NCI-H345 (cell line): ENCODE measurements around the gene TNFRSF1A.

Experiments
- DNase-seq: peaks from one replicate; lab custom pipeline; 2025; lab: John Stamatoyannopoulos, UW

TNFRSF1A gene

DNA sequence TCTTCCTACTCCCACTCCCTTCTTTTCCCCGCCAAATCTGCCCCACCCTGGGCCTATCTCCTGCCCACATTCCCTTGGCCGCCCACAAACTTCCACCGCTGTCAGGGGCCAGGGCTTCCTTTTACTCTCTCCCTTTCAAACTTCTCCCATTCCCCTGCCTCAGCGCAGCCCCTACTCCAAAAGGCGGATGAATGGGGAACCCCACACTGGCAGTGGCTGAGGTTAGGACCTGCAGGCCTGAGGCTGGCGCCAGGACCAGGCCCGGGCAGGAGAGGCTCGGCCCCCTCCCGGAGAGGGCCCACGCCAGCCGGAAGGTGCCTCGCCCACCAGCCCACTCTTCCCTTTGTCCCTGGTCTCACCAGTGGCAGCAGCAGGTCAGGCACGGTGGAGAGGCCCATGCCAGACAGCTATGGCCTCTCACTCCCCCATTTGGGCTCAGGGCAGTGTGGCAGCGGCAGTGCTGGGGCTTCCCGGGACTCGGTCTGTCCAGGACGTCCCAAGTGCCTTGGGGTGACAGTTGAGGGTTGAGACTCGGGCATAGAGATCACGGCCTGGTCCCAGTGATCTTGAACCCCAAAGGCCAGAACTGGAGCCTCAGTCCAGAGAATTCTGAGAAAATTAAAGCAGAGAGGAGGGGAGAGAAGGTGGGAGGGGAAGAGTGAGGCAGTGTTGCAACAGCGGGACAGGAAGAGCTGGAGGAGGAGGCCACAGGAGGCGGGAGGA, at the start of gene TNFRSF1A:
Gene TNFRSF1A, minus strand, starts transcription at position 660 of the 723 bp plus-strand sequence. Its CDS starts 262 bp downstream, at position 398.
- no peak for DNase-seq

DNA sequence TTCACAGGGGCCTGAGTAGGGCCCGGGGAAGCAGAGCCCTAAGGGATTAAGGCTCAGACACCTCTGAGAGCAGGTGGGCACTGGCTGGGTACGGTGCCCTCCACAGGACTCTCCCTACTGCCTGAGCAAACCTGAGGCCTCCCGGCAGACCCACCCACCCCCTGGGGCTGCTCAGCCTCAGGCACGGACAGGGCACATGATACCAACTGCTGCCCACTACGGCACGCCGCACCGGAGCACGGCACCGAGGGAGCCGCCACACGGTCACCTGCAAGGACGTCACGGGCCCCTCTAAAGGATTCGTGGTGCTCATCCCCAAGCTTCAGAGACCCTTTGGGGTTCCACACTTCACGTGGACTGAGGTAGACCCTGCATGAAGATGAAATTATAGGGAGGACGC, 49.1 kb upstream of the TNFRSF1A start:
- no peak for DNase-seq

DNA sequence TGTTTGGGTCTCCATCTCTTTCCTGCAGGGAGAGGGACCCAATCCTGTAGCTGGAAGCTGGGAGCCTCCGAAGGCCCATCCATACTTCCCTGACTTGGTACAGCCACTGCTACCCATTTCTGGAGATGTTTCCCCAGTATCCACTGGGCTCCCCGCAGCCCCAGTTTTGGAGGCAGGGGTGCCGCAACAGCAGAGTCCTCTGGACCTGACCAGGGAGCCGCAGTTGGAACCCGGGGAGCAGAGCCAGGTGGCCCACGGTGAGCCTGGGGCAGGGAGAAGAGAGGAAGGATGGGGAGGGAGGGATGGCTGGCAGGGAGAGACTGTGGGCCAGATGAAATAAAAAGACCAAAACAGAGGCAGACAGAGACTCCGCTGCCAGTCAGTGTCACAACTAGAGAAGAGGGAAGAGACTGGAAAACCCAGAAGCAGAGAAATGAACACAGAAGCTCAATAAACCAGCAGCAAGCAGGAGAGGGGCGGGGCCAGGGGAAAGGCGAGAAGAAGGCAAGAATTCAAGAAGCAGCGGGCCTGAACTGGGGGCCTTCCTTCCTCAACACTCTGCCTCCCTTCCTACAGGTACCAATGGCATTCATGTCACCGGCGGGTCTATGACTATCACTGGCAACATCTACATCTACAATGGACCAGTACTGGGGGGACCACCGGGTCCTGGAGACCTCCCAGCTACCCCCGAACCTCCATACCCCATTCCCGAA, 48.4 kb upstream of the TNFRSF1A start:
- no peak for DNase-seq

DNA sequence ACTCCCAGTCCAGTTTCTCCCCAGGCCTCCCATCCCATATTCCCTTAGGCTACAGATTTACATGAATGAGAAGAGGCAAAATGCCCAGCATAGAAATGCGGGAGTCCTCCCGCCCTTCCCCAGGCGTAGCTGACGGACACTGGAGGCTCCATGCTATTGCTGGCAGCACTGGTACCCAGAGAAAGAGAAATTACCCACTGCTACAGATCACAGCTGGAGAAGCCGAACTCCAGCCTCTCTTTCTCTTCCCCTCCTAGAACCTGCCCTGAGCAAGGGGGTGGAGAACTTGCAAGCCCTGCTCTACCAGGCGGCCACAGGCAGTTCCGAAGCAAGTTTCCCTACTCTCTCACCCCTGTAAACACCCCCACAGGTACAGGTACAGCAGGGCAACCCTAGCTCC, 45.7 kb upstream of the TNFRSF1A start:
- no peak for DNase-seq

DNA sequence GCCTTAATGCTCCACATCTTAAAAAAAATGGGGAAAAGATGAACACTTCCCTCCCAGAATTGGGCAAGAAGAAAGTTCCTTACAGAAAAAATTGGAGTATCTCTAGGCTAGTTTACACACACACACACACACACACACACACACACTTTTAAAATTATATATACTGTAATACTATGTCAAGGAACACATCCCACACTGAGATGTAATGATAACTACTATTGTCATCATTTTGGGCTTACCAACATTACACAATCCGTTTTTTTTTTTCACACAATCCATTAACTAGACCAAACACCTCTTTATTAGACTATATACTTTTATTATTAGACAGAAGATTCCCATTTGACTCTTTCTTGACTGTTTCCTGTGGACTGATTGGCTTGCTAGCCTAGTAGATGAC, 44.6 kb upstream of the TNFRSF1A start:
- no peak for DNase-seq

DNA sequence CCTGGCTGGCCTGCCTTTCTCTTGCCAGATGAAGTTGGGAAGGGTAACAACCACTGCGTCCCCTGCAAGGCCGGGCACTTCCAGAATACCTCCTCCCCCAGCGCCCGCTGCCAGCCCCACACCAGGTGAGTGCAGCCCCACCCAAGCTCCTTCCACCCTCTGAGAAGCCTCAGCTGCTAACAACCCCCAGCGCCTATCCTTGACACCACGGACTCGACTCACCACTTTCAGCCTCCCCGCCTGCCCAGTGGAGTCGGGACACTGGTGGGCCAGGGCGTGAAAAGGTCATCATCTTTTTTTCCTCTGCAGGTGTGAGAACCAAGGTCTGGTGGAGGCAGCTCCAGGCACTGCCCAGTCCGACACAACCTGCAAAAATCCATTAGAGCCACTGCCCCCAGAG, 44.2 kb upstream of the TNFRSF1A start:
- DNase-seq = no peak

DNA sequence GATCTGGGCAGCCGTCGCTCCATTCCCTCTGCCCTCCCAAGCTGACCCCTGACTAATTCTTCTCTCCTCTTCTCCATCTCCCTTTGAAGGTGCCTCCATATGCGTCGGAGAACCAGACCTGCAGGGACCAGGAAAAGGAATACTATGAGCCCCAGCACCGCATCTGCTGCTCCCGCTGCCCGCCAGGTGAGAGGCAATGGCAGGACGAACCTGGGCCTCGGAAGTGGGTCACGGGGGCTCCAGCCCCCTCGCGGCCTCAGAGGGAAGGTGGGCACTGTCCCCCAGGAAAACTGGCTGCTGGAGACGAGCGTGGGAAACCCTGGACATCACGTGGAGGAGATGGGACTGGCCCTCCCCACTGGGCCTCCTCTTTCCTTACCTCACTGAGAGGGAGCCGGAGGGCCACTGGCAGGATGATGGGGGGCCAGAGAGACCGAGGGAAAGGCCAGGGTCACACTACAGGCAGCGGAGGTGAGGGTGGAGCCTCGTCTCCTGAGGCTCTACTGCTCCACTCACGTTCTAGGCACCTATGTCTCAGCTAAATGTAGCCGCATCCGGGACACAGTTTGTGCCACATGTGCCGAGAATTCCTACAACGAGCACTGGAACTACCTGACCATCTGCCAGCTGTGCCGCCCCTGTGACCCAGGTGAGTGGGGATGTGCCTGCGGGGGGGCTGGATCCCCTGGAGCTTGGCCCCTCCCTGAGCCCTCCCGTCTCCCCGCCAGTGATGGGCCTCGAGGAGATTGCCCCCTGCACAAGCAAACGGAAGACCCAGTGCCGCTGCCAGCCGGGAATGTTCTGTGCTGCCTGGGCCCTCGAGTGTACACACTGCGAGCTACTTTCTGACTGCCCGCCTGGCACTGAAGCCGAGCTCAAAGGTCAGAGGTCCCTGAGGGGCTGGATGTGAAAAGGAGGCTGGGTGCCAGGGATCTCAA, 42.9 kb upstream of the TNFRSF1A start:
- DNase-seq = no peak

DNA sequence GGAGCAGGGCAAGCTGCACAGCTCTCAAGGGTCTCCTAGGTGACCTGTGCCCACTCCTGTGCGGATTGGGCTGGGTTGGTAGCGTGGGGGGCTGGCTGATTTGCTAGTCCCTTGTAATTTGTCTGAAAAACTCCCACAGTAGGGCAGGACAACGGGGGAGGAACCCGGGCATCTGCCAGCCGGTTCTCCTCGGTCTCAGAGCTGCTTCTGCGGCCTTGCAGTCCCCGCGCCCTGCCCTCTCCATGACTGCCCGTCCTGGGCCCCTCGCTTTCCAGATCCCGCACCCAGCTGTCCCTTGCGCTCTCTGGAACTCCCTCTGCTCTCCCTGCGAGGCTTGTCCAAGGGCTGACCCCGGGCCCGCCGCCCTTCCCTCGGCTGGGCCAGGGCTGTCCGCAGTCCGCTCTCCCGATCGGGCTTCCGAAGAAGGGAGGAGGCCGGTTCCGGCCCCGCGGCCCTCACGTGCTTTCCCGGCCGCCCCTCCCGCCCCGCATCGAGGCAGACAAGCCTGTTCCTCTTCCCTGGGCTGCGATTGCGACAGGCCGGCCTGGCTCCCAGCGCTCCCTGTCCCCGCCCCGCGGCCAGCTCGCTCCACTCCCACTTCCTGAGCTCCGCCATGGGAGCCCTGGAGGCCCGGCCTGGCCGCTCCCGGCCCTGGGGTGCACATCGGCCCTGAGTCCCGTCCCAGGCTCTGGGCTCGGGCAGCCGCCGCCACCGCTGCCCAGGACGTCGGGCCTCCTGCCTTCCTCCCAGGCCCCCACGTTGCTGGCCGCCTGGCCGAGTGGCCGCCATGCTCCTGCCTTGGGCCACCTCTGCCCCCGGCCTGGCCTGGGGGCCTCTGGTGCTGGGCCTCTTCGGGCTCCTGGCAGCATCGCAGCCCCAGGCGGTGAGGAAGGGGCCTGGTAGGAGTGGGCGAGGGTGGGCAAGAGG, 42.0 kb upstream of the TNFRSF1A start, which contains the start of gene LTBR:
Gene LTBR, plus strand, starts transcription at position 591 of the 927 bp plus-strand sequence. Its CDS starts 197 bp downstream, at position 788.
- no peak for DNase-seq

DNA sequence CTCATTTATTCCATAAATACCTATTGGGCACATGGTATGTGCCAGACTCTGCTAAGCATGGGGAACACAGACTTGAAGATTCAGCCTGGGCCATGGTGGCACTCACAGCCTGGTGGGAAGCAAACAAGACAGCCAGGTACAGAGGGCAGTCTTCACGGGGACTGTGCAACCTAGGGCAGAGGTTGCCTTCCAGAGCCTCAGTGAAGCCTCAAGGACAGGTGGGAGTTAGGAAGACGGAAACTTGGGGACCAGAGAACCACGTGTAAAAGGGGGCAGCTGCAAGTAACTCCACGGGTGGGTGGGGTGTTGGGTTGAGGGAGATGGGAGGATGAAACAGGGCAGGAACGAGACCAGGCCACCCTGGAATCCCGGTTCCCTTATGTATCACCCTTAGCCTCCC, 41.1 kb upstream of the TNFRSF1A start:
- DNase-seq = no peak

DNA sequence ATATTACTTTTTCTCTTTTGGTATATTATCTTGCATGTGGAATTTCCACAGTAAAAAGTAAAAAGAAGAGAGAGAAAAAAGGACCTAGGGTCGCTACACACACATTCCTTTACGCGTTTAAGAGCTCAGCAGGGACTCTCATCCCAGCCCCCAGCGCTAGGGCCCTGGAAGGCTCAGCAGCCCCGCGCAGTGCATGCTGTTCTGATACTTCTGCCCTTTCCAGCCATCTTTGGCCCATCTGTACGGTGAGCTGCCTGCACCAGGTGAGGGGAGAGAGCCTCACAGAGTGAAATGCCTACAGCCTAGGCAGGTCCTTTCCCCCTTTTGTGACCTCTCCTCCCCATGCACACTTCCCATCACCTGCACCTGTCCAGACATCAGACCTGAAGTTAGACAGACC, 40.5 kb upstream of the TNFRSF1A start:
- no peak for DNase-seq

DNA sequence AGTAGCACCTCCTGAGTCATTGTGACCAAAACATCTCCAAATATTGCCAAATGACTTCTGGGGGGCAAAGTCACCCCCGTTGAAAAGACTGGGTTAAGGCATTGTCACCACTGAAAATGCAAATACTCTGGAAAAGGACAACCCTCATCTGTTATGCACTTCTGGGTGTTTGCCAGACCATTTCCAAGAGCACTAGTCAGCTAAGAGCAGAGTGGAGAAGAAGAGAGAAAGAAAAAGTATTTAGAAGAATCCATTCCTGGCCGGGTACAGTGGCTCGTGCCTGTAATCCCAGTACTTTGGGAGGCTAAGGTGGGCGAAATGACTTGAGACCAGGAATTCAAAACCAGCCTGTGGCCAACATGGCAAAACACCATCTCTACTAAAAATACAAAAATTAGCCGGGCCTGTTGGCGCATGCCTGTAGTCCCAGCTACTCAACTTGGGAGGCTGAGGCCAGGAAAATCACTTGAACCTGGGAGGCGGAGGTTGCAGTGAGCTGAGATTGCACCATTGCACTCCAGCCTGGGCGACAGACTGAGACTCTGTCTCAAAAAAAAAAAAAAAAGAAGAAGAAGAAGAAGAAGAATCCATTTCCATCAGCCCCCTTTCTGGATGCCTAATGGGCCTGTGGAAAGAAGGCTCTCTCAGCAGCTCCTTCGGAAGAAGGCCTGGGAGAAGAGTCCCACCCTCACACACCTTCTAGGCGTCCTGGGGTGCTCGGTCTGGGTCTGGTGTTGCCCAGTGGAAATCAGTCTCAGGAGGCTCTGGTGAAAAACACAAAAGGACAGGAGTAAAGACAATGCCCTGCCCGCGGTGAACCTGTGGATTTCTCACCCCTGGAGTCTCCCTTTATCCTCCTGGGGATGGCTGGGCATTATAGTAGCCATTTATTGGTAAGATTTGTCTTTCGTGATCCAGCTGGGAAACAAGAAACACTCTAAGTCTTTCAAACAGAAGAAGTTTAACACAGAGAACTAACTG, 38.6 kb upstream of the TNFRSF1A start:
- DNase-seq = no peak

DNA sequence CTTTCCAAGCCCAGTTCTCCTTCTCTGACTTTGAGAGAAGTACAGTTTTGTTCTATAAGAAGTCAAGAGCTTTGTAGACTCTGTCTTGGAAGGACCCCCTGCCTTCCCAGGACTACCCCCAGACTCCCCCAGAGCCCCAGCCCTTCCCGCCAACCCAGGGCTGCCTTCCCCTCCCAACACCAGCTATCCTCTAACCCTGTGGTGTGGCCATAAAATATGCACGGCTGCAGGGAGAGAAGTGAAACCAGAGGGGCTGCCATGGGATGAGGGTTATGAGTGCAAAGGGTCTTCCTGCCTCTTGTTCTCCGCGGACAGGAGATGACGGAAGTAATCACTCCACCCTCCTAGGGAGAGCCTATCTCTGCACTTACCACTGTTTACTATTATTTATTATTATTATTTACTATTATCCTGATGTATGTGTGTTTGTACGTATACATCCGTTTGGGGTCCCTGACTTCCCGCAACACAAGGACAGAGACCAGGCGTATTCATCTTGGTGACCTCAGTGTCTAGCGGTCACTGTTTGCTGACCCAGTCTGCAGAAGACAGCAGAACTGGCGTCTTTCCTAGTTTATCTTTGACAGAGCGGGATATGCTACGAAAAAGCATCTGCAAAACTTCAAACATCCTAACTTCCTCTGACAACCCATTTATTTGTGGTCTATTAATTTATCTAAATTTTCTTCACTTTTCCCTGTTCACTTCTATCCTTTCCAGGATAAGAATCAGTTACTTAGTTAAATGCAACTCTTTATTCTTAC, 37.0 kb upstream of the TNFRSF1A start:
- DNase-seq = no peak

DNA sequence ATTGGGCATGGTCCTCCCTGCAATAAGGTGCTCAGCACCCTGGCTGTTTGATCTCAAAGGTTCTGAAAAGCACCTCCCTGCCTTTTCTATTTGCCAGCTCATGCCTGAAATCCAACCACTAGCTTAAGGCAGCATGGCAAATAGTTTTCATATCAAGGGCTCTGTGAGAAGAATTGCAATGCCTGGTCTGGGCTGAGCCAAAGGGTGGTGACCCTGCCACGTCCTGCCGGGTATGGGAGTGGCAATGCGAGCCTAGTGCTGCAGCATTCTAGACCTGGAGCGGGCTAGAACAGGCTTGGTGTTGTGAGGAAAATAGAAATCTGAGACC, 35.8 kb upstream of the TNFRSF1A start:
- DNase-seq = no peak

DNA sequence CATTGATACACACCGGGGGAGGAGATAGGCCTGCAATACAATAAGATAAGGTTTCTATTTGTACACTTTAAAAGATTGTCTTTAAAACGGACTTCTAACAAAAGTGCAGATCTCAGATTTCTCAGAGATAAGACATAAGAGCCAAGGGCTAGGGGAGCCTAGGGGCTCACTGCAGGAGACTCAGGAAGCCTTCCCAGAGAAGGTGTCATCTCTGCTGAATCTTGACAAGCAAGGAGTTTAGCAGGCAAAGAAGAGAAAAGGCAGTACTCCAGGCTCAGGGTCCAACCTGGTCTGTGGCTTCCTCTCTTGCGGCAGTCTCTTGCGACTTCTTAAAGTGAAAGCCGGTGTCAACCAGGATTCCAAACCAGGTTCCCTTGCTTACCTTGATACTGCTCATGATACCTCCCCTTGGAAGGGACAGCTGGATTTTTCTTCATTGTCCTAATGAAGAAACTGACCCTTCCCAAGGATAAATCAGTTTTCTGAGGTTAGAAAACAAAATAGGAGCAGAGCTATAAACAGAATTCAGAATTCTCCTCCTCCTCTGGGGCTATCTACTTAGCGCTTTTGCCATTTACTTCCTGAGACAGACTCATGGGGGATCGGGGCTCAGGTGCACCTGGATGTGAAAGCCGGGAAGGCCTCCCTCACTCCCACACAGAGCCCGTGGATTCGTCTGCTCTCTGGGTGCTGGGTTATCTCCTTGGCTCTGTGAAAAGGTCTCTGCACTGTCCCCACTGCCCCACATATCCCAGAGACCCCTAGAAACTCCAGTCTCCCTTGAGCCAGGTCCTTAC, 35.2 kb upstream of the TNFRSF1A start:
- no peak for DNase-seq

DNA sequence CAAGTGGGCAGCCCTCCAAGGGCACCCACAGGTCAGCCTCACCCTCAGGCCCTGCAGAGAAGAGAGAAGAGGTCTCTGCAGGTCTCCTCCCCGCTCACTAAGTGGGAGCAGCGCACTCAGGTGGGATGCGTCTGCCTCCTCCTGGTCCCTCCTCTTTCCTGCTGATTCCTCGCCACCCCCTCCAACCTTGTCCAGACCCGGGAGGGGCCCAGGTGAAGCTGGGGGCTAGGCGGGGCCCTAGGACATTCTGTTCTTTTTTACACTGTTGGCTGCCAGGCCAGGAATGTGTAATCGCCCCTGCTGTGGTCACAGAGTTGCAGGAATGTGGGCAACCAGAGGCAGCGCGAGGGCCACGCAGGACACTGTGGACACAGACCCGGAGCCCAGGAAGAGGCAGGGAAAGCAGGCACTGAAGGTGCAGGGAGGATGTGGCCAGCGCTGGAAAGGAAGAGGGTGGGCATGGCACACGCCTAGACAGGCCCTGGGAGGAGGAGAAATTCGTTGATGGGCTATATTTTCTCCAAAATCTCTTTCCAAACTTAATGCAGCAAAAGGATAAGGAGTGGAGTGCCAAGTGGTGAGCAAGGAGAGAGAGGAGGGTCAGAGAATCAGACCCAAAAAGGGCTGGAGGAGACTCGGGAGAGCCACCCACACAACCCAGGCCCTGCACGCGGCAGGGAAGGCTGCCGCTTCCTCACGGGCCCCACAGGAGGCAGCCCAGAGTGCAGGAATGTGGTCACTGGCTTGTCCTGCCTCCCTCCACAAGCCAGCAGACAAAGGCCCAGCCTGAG, 34.4 kb upstream of the TNFRSF1A start:
- no peak for DNase-seq

DNA sequence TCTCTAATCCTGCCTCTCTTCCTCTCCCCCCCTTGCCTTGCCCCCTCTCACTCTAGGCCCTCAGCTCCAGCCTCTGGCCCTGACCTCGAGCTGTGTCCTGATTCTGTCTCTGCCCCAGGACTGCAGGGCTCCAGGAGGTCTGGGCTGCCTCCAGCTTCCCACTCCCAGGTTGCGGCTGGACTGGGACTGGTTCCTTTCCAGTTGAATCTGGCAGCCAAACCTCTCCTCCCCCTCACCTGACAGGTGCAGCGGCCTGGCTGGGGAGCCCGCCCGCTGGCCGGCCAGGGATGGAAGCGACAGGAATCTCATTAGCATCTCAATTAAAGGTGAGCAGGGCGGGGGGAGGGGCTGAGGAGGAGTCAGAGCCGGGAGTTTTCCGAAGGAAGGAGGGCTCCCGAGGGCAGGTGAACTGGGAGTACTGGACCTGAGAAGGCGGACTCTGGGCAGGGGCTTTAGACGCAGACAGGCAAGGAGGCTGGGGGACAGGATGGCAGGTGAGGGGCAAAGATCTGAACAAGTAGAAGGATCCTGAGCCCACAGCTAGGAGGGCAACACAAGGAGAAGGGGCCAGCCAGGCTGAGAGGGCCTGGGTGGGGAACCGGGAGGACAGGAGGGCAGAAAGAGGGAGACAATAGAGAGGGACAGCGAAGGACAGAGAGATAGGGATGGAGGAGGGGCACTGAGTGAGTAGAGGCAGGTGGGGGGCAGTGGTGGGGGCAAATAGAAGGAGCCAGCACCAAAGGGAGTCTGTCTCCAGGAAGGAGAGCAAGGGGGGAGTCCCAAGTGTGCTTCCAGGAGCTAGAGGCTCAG, 33.6 kb upstream of the TNFRSF1A start, which contains the start of gene SCNN1A:
Gene SCNN1A, minus strand, starts transcription at position 295 of the 810 bp plus-strand sequence. CDS start 780 bp downstream, outside the sequence.
- peak; percentile 89 for DNase-seq

DNA sequence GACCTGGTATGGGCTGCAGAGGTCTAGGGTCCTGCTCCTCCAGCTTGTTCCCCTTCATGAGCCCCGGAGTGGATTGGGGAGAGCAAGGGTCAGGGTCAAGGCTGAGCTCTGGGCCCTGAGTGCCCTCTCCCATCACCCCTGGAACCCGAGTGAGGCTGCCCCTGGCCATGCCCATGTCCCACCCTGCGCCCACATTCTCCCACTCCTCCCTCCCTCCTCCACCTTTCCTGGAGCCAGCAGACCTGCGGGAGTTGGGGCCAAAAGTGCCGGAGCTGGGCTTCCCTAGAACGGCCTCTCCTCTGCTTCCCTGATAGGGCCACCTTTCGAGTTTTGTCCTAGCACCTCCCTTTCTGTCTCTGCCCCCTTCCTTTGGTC, 32.9 kb upstream of the TNFRSF1A start:
- DNase-seq = no peak
